Thyroid gland (tissue), 4 donors: ENCODE data around the gene DTNBP1. TPM values are rescaled to one million over a fixed set of nuclear protein-coding genes. Genes with fewer than 3 reads are reported as not detected.

Experiments used
- DNase-seq, 2 donors: peaks; one replicate each; pipeline ENCODE4 v3.0.0-alpha.2; 2019
- H3K27ac ChIP-seq, 3 donors: fragments of 200-600 bp; sonication (generic); 1 replicate in 2 of 3; 2 replicates in 1 of 3; pipeline ENCODE4 v1.5.1; 2016 to 2019; ENCODE audit warnings: mild to moderate bottlenecking in 1 of 3, moderate library complexity in 1 of 3
- H3K27me3 ChIP-seq: fragments of 200-600 bp; sonication (generic); one replicate; pipeline ENCODE4 v1.5.1; 2019
- H3K36me3 ChIP-seq, 2 donors: fragments of 200-600 bp; sonication (generic); one replicate each; pipeline ENCODE4 v1.5.1; 2016 to 2019
- H3K4me1 ChIP-seq, 2 donors: fragments of 200-600 bp; sonication (generic); one replicate each; pipeline ENCODE4 v1.5.1; 2017 to 2019
- H3K4me3 ChIP-seq, 3 donors: fragments of 200-600 bp; sonication (generic); replicated peaks in 1 of 3; 1 replicate in 2 of 3; 2 replicates in 1 of 3; pipeline ENCODE4 v1.5.1; 2016; ENCODE audit warnings: mild to moderate bottlenecking in 1 of 3
- H3K9me3 ChIP-seq: fragments of 200-600 bp; sonication (generic); one replicate; pipeline ENCODE4 v1.5.1; 2017
- CTCF ChIP-seq, 6 experiments: fragments of 200-600 bp in 3 of 6; fragments of 450-650 bp in 3 of 6; sonication (generic) in 3 of 6; IDR thresholded peaks; one replicate each; pipeline ENCODE4 v1.5.1; 2016 to 2019; ENCODE audit warnings: antibody characterized with exemption in 6 of 6, mild to moderate bottlenecking in 2 of 6, inconsistent platforms in 1 of 6, moderate library complexity in 1 of 6
- POLR2A ChIP-seq, 2 donors: fragments of 450-650 bp; IDR thresholded peaks; one replicate each; pipeline ENCODE4 v1.6.1; 2017; ENCODE audit warnings: antibody characterized with exemption in 2 of 2, mild to moderate bottlenecking in 2 of 2, moderate library complexity in 1 of 2
- WGBS, 2 donors: methylation state at CpG; one replicate each; pipeline ENCODE4 v1.1.5; 2017; 5-methylcytosine and 5-hydroxymethylcytosine counted together
- intact Hi-C: fragments of 100-400 bp; cut with DNase I; formaldehyde crosslinking; loops from one replicate; pipeline ENCODE4 v1.15.1; 2023
- total RNA-seq, 4 donors: library from RNA; depleted of rRNA; stranded (reverse); fragments of >200 nt; gene quantifications; one replicate each; pipeline ENCODE4 v1.2.3, GENCODE V29; 2016

DTNBP1 gene
- total RNA-seq, 4 donors from 2014 or later, result 10.3 to 19.2 (median 12.2) TPM

GRCh38 chr6:15588971-15589634 lies 73.7 kb downstream of the DTNBP1 start:
- Histone ChIP-seq H3K4me3 (no peak overlapping the region), H3K4me1 (peaks cover 6 to 16% of the 10 kb centered on the region in 2 donors), H3K9me3 (no peaks in the 10 kb centered on the region), H3K27me3 (no peaks in the 10 kb centered on the region), H3K27ac (no peak overlapping the region), H3K36me3 (no peaks in the 10 kb centered on the region)
- no peak for DNase-seq
- 81 to 84% methylated on average over 3 of the region's 3 CpGs for WGBS, 2 donors
- no peak for TF ChIP-seq POLR2A (IDR thresholded peaks at IDR 0.05)
- no peak for TF ChIP-seq CTCF (IDR thresholded peaks at IDR 0.05)
- intact Hi-C loops, result no loop called here

GRCh38 chr6:15586503-15586902 lies 76.3 kb downstream of the DTNBP1 start:
- Histone ChIP-seq H3K9me3 (no peaks in the 10 kb centered on the region), H3K4me3 (no peak overlapping the region), H3K27ac (no peak overlapping the region), H3K4me1 (peaks cover 0 to 8% of the 10 kb centered on the region in 2 donors), H3K36me3 (no peaks in the 10 kb centered on the region), H3K27me3 (no peaks in the 10 kb centered on the region)
- TF ChIP-seq CTCF (IDR thresholded peaks at IDR 0.05), result no peak
- TF ChIP-seq POLR2A (IDR thresholded peaks at IDR 0.05), result no peak
- DNase-seq, result no peak
- intact Hi-C loops, result no loop called here

- intact Hi-C loops, result no loop called here
- H3K36me3 ChIP-seq, result no peaks in the 10 kb centered on the region
- H3K27ac ChIP-seq, result no peak overlapping the region
- DNase-seq, result no peak
- H3K27me3 ChIP-seq, result no peaks in the 10 kb centered on the region
- WGBS, 2 donors, result 86 to 88% methylated on average over 2 of the region's 2 CpGs
- no peak for TF ChIP-seq POLR2A (IDR thresholded peaks at IDR 0.05)
- no peak for TF ChIP-seq CTCF (IDR thresholded peaks at IDR 0.05)
- H3K4me3 ChIP-seq, result no peak overlapping the region
- peaks cover 0 to 8% of the 10 kb centered on the region in 2 donors for H3K4me1 ChIP-seq
- no peaks in the 10 kb centered on the region for H3K9me3 ChIP-seq
These were observed 77.0 kb downstream of the DTNBP1 start for GRCh38 chr6:15585760-15586214.

- intact Hi-C loops, result no loop called here
- Histone ChIP-seq H3K36me3 (no peaks in the 10 kb centered on the region), H3K9me3 (no peaks in the 10 kb centered on the region), H3K4me1 (peaks cover 0 to 8% of the 10 kb centered on the region in 2 donors), H3K4me3 (no peak overlapping the region), H3K27me3 (no peaks in the 10 kb centered on the region), H3K27ac (no peak overlapping the region)
- no peak for TF ChIP-seq CTCF (IDR thresholded peaks at IDR 0.05)
- no peak for TF ChIP-seq POLR2A (IDR thresholded peaks at IDR 0.05)
- no peak for DNase-seq
- WGBS, 2 donors, result 81 to 86% methylated on average over 1 of the region's 1 CpG
These were observed 80.3 kb downstream of the DTNBP1 start for GRCh38 chr6:15582499-15582898.

GRCh38 chr6:15581751-15582150 lies 81.1 kb downstream of the DTNBP1 start:
- Histone ChIP-seq H3K4me1 (peaks cover 0 to 14% of the 10 kb centered on the region in 2 donors), H3K27me3 (no peaks in the 10 kb centered on the region), H3K9me3 (no peaks in the 10 kb centered on the region), H3K27ac (no peak overlapping the region), H3K4me3 (no peak overlapping the region), H3K36me3 (no peaks in the 10 kb centered on the region)
- DNase-seq, result no peak
- 98% methylated on average over 4 of the region's 4 CpGs for WGBS, 2 donors
- intact Hi-C loops, result no loop called here
- TF ChIP-seq POLR2A (IDR thresholded peaks at IDR 0.05), result no peak
